Measurements from ENCODE around the gene G0S2.

The G0S2 gene

GRCh38 chr1:209648931-209649776 lies 26.1 kb upstream of the G0S2 start:
- no peak for DNase-seq

- no peak for DNase-seq
Measured at GRCh38 chr1:209650454-209650853, 24.8 kb upstream of the G0S2 start.

- no peak for DNase-seq
Measured at GRCh38 chr1:209651138-209651587, 24.0 kb upstream of the G0S2 start.

DNA sequence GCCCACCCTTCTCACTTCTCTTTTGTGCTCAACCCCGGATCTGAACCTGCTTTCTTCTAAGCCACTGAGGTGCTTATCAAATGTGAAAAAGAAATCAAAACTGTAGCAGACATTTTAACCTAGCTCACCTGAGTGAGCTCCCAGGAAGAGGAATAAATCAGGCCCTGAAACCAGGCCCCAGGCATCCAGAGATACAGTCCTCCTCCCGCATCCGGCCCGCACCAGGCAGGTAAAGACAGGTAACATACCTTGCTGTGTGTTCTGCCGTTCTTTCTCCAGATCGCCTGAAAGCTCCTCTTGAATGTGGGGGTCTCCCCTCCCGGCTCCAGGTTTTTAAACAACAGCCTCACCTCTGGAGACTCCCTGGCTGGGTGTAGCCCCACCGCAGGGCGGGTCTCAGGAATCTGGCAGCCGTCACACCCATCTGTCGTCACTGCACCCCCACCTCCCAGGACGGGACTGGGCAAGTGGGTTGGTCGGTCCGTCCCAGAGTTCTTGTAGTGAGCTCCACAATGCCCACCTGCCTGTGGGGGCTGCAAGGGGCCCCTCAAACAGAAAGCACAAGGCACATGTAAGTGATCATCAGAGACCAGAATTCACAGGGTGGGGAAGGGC lies 23.0 kb upstream of the G0S2 start, which contains the start of gene LAMB3:
Gene LAMB3, minus strand, starts transcription at position 305 of the 615 bp plus-strand sequence. CDS start 1,481 bp downstream, outside the sequence.
- DNase-seq, result no peak

GRCh38 chr1:209652873-209653401 lies 22.3 kb upstream of the G0S2 start:
- peak in 1 of 2 experiments; percentile 62 for DNase-seq

GRCh38 chr1:209653915-209654351 lies 21.3 kb upstream of the G0S2 start:
- no peak for DNase-seq

DNA sequence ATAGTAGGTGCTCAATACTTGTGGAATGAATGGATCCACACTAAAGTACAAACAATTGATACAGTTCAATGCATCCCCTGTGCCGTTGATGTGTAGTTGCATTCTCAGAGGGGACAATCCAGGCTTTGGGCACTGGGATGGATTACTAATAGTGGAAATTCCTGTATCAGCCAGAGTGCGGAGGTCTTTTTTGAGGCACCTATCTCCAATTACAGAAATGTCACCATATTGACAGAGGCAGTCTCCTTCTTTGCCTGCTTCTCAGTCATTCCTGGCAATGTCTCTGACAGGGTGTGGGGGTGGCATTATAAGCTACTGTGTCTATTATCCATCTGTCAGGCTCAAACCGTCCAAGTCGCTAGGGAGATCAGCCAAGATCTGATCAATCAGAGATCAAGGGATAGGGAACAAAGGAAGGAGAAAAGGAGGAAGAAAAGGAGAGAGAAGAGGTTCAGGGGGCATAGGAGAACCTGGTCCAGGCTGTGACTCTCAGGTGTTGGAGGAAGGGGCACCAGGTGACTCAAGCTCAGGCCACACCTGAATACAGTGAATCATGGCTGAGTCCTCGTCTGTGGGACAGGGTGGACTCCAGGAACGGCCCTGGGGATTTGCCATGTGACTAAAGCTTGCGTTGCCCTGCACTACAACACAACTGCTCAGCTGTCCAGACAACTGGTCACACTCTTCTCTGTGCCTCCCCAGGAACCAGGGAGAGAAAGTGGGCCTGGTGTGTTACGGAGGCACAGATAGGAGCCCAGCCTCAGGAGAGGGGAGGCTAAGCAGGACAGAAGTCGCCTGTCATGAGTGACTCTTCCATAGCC lies 19.6 kb upstream of the G0S2 start:
- DNase-seq, result no peak

DNA sequence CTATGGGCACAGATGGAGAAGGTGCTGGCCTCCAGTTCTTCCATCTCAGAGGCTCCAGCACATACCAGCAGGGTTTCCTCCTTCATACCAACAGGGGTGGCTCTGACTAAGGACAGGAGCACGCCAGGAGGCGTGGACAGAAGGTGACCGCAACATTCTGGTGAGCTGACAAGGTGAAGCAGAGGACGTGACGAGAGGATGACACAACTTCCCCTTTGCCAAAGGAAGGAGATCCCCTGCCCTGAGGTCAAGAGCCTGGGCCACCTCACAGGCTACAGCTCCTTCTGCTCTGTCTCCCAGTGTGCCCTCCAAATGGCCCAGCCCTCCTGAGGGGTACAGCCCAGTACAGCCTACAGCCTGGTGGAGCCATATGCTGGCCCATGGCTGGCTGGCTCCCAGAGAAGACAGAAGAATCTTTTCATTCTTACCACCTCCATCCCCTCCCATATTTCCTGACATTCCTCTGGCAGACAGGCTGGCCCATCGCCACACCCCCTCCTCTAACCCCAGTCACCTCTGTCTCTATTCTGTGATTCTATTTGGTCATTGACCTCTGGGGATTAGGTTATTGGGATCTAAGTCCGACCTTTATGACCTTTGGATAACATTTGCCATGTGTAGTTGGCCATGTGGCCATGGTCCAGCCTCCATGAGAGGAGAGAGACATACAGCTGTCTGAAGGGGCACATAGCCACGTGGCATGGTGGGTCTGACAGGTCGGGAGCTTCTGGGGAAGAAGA lies 17.9 kb upstream of the G0S2 start:
- DNase-seq, result no peak

GRCh38 chr1:209657918-209658317 lies 17.3 kb upstream of the G0S2 start:
- no peak for DNase-seq

DNA sequence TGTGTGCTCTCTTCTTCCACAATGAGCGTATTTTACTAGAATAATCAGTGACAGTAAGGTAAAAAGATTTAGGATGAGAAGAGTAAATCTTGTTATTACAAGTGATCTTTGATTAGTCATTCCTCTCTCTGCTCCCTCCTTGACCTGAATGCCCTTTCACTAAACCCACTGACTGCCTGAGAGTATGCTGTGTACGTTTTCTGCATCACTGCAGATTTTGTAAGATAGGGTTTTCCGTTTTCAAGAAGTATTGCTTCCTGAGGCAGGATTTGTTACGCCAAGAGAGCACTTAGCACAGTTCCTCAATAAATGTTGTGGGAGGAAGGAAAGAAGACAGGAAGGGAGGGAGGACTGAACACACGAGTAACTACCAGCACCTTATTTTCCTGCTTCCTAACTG lies 15.3 kb upstream of the G0S2 start:
- DNase-seq, result no peak

- no peak for DNase-seq
Measured at GRCh38 chr1:209661071-209661470, 14.1 kb upstream of the G0S2 start.

DNA sequence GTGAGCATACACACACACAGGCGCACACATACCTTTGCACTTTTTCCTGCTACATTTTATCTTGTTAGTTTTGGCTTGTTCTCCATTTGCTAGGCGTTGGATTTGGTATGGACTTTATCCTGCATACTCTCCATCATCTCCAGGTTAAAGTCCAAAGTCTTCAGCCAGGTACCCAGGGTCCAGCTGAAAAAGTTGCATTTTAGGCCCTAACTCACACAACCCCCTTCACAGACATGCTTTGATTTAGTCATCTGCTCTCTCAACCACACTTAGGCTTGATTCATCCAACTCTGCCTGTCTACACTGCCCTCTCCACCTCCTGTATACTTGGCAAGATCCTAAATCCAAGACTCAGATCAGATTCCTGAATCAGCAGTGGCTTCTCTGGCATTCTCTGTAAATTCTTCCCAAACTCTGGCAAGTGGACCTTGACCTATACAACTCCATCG lies 12.3 kb upstream of the G0S2 start:
- no peak for DNase-seq

GRCh38 chr1:209667103-209667502 lies 8.1 kb upstream of the G0S2 start:
- DNase-seq, result no peak

- DNase-seq, result no peak
Measured at GRCh38 chr1:209667708-209668107, 7.5 kb upstream of the G0S2 start.

- DNase-seq, result no peak
Measured at GRCh38 chr1:209670441-209671082, 4.7 kb upstream of the G0S2 start.

DNA sequence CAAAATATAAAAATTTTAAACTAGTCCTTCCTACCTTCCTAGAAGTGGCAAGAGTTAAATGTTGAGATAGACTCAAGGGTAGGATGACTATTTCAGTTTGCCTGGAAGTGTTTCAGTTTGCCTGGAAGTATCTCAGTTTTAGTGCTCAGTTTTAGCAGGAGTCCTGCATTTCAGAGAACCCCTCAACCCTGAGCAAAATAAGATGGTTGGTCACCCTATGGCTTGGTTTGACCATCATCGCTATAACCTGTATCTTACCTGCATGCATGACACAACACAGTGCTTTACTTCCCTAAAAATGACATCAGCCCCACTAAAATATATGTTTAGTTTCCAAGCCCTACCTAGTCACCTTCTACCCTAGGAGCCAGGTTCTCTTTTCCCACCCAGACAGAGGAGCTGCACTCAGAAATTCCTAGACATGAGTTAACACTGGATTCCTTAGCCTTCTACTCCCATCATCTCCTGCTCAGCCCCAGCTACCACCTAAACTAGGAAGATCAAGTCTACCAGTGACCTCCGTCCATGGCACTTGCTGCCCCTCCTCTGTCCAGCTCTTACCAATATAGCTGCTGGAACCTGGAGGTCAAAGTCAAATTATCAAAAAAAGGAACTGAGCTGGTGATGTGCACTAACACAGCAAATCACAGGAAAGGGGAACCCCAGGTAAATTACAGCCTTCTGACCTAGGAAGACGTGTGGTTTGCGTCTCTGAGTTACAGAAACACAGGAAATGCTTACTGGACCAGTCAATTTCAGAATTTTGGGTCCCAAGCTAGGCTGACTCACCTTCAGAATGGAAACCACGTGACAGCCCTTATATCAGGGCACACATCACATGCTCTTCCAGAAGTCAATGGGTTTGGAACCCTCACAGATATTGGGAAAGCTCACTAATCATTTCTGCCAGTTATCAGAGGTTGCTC lies 2.2 kb upstream of the G0S2 start:
- DNase-seq, result no peak

DNA sequence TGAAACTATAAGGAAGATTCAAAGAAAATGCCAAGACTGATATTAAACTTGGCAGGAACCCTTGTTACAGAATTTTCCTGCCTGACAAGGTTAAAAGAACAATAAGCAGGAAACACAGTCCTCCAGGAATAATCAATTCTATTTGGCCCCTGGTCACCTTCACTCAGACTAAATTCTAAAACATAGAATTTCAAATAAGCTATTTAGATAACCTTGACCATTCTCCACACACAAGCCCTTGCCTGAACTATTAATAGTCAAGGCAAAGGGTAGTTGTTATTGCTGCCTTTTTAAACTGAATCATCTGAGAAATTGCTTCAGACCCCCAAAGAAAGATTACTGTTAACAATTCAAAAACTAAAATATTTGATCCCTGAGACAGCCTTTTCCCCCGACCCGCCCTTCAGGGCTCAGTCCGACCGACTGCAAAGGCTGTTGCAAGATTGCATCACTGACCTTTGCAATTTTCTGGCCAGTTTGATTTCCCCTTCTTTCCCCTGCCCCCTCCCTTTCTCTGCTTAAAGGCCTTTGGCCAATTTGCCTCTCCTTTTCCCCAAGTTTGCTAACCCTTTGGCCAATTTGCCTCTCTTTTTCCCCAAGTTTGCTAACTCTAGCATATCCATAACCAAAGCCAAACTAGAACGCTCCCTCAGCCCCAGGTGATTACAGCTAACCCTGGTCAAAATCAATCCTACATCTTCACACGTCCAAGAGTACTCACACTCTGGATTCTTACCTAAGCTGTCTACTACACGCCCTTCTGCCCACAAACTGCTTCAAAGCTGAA lies 1.4 kb upstream of the G0S2 start:
- no peak for DNase-seq

GRCh38 chr1:209675565-209676154 lies 448 bp downstream of the G0S2 start:
- DNase-seq, result no peak

GRCh38 chr1:209678981-209679539 lies 3.8 kb downstream of the G0S2 start:
- DNase-seq, result no peak
